GM11168 (cell line): ENCODE results near the gene ADK.
"Not testable (repeated sequence)": the region's sequence is repeated elsewhere in the genome, so short reads cannot be mapped to it uniquely, and the experiment has no call there.

Experiments used
- in situ Hi-C: fragments of 300-500 bp; cut with MboI; formaldehyde crosslinking; loops from one replicate; pipeline ENCODE4 v1.12.0; 2022; ENCODE audit warnings: low sequenced_read_pairs; ENCODE audit not compliant: unreplicated experiment

Gene ADK

DNA sequence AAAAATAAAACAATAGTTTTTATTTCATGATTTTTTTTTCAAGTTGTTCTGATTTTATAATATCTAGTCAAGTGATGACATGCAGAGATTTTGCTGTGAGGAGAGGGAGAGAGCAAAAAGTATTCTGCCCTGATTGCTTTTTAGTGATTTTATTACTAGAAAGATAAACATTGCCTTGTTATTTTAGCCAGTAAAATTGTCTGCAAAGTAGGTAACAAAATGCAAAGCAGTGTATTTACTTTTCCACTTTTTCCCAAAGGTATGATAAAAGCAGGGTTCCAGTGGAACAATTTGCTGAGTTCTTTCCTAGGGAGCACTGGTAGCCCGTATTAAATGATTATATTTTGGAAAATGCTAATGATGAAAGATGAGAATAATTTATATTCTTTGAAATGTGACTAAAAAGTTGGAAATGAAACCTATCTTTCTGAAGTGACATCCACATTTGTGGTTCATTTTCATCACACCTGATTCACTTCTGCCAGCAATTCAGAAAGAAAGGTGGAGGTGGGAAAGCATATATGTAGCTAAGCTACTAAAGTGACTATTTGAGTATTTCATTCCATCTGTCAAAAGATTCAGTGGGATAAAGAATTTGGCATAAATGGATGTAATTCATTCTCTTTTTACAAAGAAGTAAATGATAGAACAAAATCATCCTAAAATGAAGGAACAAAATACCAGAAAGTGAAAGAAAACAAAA, 300.3 kb downstream of the ADK start:
- in situ Hi-C loops: no loop called here

DNA sequence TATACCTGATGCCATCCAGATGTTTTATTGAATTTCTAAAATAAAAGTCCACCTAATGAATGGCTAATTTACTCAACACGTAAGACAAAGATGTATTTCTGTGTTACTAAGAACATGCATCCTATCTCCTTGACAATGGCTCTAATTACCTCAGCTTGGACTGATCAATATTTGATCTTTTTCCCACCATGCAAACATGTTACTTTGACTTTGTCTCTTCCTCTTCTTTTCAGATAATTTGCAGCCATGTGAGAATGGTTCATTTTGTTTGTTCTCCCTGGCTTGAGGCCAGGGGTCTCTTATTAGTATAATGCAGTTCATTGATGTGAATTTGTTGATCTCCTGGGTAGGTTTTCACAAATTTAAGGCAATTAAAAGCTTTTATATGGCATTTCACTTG, 302.1 kb downstream of the ADK start:
- in situ Hi-C loops: no loop called here

DNA sequence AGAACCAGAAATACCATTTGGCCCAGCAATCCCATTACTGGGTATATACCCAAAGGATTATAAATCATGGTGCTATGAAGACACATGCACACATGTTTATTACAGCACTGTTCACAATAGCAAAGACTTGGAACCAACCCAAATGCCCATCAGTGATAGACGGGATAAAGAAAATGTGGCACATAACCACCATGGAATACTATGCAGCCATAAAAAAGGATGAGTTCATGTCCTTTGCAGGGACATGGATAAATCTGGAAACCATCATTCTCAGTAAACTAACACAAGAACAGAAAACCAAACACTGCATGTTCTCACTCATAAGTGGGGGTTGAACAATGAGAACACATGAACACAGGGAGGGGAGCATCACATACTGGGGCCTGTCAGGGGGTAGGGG, 306.5 kb downstream of the ADK start:
- in situ Hi-C loops: not testable (repeated sequence)

DNA sequence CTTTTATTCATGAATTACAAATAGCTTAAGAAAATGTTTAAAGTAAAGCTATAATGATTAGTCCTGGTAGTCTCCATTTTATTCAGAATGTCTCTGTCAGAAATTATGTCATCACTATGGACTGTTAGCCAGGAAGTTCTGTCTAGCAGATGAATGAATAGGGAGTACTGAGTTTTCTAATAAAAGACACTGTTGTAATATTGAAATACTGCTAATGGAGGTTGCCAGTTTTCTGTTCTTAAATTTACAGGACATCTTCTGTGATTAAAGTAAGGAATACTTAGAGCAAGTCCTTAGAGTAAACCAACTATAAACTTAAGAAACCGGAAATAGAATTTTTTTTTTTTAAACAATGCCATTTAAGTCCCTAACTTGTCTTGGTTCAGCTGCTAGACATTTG, 309.8 kb downstream of the ADK start:
- in situ Hi-C loops: no loop called here

DNA sequence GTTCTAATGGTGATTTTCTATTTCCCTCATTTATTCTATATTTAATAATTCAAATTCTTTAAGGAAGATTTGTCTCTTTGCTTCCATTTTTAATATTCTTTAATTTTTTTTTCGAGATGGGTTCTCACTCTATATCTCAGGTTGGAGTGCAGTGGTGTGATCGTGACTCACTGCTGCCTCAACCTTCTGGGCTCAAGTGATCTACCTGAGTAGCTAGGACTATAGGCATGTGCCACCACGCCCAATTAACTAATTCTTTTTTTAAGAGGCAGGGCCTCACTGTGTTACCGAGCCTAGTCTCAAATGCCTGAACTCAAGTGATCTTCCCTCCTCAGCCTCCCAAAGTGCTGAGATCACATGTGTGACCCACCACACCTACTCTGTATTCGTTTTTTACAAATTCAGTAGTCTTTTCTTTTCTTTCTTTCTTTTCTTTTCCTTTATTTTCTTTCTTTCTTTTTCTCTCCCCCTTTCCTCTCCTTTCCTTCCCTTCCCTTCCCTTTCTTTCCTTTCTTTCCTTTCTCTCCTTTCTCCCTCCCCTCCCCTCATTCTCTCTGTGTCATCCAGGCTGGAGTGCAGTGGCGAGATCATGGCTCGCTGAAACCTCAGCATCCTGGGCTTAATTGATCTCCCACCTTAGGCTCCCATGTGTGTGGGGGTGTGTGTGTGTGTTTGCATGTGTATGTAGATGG, 323.1 kb downstream of the ADK start:
- in situ Hi-C loops: no loop called here

DNA sequence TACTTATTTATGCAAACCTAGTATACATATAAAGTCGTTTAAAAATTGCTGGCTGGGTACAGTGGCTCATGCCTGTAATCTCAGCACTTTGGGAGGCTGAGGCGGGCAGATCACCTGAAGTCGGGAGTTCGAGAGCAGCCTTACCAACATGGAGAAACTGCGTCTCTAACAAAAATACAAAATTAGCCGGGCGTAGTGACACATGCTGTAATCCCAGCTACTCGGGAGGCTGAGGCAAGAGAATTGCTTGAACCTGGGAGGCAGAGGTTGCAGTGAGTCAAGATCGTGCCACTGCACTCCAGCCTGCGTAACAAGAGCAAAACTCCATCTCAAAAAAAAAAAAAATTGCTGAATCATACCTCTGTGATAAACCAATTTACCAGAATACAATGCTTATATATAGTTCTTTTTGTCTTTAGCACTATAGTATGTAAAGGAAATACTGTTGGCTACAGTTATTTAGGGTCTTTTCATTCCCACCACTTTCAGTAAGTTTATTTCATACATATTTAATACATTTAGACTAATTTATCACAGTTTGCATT, 325.2 kb downstream of the ADK start:
- in situ Hi-C loops: not testable (repeated sequence)

DNA sequence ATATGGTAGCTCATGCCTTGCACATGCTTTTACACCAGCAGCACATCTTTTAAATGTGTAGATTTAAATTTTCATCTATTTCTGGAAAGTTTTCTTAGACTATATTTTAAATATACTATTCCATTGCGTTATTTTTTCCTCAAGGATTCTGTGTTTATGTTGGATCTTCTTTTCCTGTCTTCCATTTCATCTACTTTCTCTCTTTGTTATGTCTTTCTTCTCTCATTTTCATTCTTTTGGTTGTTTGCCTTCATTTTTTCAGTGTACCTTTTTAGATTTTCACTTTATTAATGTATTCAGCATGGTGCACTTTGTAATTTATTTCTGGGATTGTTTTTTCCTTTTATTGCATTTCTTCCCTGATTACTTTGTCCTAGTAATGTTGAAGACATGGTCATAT, 329.8 kb downstream of the ADK start:
- in situ Hi-C loops: no loop called here

DNA sequence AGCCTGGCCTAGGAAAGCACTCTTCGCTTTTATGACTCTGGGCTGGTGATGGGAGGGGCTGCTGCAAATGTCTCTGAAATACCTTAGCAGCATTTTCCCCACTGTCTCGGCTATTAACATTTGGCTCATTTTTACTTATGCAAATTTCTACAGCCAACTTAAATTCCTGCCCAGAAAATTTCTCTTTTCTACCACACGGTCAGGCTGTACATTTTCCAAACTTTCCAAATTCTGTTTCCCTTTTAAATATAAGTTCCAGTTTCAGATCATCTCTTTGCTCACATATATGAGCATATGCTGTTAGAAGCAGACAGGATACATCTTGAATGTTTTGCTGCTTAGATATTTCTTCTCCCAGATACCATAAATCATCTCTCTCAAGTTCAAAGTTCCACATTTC, 332.3 kb downstream of the ADK start:
- in situ Hi-C loops: no loop called here

DNA sequence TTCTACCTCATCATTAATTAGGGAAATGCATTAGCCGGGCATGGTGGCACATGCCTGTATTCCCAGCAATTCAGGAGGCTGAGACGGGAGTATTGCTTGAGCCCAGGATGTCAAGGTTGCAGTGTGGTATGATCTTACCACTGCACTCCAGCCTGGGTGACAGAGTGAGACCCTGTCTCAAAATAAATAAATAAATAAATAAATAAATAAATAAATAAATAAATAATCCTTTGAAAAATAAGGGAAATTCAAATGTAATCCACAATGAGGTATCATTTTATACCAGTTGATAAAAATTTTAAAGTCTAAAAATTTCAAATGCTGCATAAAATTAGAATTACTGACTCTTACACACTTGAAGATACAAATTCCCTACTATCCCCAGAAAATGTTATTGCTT, 334.3 kb downstream of the ADK start:
- in situ Hi-C loops: no loop called here

DNA sequence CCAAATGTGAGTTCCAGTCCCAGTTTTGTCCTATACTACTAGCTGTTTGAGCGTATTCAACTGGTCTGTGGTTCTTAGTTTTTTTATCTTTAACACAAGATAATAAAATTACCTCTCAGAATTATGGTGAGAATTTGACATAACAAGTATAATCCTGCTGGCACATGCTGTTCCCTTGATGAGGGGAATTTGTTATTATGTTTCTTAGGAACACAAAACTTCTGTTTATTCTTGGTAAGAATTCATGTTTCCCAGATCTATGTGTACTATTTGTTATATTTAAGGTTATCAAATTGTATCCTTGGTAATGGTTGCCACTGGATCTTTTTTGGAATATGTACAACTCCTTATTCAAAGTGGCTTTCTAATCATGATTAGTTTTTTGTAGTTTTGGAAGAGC, 335.6 kb downstream of the ADK start:
- in situ Hi-C loops: no loop called here

DNA sequence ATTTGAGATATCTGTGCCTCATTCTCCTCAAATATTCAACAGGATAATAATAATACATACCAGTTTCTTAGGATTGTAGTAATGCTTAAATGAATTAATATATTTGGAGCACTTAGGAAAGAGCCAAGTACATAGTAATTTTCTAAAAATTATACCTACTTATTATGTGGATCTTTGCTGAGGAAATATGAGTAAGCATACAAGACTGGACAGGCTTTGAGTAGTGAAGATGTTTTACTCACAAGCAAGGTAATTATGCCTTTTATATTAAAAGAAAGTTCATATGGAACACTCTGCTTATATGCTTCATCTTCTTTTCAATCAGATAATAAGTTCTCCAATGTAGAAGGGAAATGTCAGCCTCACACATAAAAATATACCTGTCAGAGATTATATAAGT, 337.9 kb downstream of the ADK start:
- in situ Hi-C loops: no loop called here

DNA sequence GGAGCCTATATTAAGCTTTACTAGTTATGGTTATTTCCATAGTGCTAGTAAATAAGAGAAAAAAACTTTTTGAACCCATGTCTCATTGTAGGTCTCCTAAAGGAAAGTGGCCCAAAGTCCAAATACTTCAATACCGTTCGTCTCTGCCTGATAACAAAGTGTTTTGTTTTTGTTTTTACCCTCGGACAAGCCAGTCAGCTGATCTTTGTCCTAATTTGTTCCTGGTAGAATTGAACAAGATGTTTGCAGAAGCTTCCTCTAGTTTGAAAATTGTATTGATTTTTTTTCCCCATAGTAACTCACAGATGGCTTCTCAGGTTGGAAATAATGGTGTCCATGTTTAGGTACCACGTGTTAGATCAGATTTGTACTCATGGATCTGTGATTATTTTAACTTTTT, 339.5 kb downstream of the ADK start:
- in situ Hi-C loops: no loop called here

DNA sequence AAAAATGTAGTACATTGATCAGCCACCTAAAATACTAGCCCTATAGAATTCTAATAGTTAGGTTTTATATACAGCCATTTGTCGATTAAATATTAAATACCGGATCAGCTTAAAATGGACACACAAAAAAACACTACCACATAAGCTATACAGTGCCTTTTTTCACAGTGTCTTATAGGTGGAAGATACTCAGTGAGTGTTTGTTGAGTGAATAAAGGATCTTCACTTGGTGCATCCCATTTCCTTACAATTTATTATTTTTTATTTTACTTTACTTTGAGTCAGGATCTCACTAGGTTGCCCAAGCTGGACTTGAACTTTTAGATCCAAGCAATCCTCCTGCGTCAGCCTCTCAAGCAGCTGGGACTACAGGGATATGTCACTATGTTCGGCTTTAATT, 340.0 kb downstream of the ADK start:
- in situ Hi-C loops: no loop called here

DNA sequence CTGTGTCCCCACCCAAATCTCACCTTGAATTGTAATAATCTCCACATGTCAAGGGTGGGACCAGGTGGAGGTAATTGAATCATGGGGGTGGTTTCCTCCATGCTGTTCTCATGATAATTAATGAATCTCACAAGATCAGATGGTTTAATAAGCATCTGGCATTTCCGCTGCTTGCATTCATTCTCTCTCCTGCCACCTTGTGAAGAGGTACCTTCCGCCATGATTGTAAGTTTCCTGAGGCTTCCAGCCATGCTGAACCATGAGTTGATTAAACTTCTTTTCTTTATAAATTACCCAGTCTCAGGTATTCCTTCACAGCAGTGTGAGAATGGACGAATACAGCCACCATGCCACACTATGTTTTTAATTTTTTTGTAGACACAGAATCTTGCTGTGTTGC, 345.3 kb downstream of the ADK start:
- in situ Hi-C loops: not testable (repeated sequence)

DNA sequence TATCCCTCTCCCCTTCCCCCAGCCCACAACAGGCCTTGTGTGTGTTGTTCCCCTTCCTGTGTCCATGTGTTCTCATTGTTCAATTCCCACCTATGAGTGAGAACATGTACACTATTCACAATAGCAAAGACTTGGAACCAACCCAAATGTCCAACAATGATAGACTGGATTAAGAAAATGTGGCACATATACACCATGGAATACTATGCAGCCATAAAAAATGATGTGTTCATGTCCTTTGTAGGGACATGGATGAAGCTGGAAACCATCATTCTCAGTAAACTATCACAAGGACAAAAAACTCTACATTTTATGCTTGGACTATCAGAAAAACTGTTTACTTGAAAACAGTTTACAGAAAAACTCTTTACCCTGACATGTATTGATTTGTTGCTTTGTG, 347.6 kb downstream of the ADK start:
- in situ Hi-C loops: not testable (repeated sequence)

DNA sequence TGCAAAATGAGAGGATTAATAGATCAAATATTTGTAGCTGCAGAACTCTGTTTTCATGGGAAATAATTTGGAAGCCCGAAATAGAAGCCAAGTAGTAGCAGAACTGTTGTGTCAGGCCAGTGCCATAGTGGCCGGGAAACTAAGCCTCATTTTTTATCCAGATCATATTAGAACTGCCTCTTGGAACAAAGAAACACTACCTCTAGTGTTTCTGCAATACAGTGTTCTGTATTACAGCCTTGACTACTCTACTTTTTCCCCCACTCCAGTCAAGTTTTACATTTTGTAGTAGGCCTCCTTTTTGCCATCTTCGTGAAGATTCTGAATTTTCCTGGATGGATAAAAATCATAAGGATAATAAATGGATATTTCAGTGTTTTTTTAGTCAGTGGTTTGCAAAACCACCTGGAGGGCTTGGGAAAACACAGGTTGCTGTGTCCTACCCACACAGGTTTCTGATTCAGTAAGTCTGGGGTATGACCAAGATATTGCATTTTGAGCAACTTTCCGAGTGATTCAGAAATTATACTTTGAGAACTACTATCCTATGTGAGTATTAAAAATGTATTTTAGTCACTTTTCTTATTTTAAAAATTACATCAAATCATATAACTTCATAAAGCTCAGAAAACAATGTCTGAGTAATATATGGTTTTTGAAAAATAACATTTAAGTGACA, 349.1 kb downstream of the ADK start:
- in situ Hi-C loops: no loop called here

DNA sequence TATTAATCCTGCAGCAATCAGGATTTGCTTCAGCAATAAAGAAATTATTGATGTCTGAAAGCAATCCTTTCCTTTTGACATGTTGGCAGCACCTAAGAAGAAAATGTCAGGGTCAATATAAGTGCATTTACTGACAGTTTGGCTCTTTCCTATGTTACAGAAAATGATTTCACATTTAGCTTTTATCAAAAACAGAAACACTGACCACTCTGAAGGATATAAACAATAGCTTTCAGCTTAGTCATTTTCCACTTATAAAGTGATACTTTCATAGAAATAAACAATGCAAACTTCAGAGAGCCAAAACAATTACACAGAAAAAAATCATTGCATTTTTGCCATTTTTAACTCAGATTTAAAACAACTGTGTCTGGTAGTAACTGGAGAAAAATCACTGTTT, 349.8 kb downstream of the ADK start:
- in situ Hi-C loops: no loop called here

DNA sequence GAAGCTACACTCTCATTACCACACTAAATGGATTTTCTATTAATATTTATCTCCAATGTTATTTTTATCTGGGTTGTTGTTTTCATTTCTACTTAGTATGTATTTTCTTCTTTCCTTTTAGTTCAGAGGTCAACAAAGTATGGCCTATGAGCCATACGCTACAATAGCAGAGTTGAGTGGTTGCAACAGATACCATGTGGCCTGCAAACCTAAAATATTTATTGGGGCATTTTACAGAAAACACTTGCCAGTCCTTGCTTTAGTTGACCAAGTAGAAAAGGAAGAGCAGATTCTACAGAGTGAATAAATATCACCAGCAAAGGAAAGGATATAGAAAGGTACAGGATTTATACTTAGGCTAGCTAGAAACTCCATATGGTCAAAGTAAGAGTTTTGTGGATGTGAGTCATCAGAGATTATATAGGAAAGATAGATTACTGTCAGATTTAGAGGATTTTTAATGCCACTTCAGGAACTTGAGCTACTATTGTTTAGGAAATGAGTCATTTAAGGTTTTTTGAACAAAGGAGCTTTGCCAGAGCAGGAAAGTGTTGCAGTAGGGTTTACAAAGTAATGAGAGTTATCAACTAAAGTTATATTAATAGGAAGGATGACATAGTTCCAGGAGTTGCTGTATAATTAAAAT, 352.1 kb downstream of the ADK start:
- in situ Hi-C loops: no loop called here

DNA sequence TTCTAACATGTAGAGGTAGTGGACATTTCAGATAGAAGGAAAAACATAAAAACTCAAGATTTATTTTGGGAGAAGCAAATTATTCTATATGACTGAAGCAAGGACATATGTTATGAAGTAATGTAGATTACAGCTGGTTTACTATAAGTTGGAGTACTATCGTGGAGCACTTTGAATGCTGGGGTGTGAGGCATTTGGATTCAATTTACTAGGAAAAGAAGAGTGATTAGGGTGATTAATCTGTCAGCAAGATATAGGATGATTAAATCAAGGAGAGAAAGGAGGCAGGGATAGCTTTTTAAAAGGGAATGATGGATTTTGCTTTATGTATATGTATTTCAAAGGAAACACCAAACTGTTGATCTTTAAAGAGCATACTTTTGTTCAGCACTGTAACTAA, 356.9 kb downstream of the ADK start:
- in situ Hi-C loops: no loop called here

DNA sequence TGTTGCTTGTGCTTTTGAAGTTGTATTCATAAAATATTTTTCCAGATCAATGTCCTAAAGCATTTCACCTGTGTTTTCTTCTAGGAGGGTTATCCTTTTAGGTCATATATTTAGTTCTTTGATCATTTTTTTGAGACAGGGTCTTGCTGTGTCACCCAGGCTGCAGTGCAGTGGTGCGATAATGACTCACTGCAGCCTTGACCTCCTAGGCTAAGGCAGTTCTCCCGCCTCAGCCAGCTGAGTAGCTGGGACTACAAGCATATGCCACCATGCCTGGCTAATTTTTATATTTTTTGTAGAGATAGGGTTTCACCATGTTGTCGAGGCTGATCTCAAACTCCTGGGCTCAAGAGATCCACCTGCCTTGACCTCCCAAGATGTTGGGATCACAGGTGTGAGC, 359.6 kb downstream of the ADK start:
- in situ Hi-C loops: no loop called here

DNA sequence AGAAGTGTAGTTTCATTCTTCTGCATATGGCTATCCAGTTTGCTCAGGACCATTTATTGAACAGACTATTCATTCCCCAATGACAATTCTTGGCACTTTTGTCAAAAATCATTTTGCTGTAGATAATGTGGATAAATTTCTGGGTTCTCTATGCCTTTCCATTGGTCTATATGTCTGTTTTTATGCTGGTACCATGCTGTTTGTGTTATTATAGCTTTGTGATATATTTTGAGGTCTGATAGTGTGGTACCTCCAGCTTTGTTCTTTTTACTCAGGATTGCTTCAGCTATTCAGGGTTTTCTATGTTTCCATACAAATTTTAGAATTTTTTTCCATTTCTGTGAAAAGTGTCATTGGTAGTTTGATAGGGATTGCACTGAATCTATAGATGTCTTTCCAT, 360.0 kb downstream of the ADK start:
- in situ Hi-C loops: no loop called here
